Left hindlimb (tissue), 1 donor: ENCODE measurements around the gene SSH2.
"Not testable (repeated sequence)": the region's sequence is repeated elsewhere in the genome, so short reads cannot be mapped to it uniquely, and the experiment has no call there.

ENCODE experiments used
- DNase-seq: peaks from one replicate; pipeline ENCODE4 v3.0.0-alpha.2; 2018

SSH2 gene

DNA sequence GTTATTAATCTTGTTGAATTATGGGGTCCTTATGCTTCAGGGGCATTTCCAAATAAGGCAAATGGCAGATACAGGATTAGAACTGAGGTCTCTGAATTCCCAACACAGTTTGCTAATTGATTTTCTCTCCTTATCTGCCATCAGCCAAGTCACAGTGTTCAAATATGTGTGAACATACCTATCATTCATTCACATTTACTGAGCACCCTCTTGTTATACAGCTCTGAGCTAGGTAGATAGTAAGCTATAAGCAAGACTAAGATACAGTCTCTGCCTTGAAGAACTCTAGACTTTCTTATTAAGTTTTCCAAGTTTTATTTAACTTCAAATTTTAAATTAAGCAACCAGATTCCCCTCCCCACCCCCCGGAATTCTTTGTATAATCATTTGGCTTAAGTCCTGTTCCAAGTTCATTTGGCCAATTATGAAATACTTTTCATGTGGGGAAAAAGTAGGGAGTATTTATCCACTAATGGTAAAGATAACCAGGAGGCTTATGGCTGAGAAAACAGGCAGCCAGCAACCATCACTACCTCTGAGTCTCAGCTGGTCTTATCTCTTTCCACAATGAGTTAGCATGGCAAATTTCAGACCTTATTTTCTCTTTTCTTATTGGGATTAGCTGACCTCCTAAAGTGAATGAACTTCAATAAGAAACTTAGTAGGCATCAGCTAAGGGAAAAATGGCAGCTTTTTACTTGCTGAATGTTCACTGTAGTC lies 275.9 kb downstream of the SSH2 start:
- no peak for DNase-seq

DNA sequence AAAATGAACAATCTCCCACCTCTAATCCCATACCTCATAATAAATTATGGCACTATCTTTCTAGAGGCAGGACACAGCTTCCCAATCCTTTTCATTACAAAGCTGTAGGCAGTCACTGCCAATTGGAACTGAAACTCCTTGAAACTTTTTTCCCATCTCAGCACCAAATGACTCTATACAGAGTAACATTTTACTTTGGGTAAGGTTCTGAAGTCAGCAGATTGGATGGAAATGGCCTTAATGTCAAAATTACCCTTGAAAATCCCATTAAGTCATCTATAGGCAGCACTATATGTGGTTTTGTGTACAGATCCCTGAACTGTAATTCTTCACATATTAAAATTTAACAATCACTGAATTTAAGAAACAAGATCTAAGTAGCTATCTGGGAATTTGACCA lies 277.1 kb downstream of the SSH2 start:
- no peak for DNase-seq

DNA sequence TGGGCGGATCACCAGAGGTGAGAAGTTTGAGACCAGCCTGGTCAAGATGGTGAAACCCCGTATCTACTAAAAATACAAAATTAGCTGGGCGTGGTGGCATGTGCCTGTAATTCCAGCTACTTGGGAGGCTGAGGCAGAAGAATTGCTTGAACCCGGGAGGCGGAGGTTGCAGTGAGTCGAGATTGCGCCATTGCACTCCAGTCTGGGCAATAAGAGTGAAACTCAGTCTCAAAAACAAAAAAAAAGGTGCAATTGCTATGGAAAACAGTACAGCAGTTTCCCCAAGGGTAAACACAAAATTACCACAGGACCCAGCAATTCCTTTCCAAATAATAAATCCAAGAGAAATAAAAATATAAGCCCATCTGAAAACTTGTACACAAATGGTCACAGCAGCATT lies 278.1 kb downstream of the SSH2 start:
- not testable (repeated sequence) for DNase-seq

DNA sequence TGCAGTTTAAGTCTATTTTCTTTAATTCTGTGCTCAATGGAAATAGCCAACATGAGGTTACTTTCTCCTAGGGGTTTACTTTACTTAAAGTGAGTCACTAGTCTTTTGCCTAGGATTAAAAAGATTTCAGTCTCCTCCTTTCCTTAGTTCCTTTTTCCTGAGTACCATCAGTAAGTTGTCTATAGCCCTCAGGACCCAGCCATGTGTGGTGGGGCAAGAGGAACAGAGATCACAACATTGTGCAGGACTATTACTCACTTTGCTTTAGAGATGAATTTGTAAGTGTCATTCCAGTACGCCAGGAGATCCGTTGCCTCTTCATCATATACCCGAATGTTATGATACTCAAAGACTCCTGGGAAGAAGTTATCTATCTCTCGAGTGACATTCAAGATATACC lies 279.6 kb downstream of the SSH2 start:
- no peak for DNase-seq

DNA sequence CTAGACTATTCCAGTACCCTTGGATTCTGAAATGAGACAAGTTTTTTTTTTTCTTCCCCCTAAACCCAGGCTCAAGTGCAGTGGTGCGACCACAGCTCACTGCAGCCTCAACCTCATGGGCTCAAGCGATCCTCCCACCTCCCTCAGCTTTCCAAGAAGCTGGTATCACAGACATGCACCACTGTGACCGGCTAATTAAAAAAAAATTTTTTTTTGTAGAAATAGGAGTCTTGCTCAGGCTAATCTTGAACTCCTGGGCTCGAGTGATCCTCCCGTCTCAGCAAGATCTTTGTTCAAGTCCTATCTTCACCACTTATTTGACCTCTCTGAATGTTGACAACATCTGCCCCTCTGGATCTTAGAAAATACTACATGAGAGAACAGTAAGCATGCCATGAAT lies 280.7 kb downstream of the SSH2 start:
- no peak for DNase-seq

DNA sequence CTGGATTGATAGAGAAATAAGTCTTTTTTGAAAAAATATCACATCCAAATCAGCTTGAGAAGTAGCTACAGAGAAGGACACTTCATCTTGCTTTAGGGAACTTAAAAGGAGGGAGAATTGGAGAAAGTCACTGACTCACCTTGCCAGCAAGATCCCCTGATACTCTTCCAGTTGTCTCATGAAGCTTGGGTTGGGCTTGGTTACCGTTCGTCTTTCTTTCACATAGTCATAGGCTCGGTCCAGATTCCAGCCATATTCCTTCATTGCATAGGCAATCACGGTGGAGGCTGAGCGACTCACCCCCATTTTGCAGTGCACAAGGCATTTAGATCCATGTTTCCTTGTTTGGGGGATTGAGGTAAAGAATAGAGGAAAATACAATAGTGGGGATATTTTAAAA lies 282.0 kb downstream of the SSH2 start:
- no peak for DNase-seq

DNA sequence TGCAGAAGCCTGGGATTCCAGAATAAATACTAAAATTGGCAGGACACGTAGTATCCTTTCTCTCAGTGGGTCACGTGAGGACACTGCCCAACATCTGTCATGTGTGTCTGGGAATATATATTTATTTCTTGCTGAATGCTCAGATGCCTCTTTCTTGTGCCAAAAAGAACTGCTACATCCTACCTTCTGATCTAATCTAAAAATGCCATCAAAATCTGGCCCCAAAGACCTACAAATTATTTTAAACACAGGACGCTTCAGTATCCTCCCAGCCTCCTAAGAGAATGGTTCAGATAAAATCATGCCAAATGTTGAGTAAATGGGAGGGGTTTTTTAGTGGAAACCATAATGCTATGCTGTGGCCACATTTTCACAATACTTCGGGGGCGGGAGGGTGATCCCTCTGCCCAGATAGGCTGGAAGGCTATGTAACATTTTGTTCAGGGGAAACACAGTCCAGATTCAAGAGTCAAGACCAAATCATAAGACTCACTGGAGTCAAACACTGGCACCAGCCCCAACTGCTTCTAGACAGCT lies 284.4 kb downstream of the SSH2 start:
- DNase-seq, result peak; percentile 70

DNA sequence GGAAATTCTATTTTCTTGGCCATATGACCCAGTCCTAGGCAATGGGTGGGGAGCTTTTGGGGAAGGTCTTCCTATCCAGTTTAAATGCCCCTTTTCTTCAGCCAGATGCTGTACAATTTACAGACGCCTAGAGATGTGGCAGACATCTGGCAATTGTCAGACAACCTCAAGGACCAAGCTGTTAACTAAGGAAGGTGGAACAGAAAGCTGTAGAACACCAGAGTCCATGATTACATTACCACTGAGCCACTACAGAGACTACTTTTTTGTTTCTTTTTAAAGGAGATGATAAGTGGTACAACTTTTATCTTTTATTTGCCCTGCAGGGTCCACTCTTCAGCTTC lies 286.2 kb downstream of the SSH2 start:
- no peak for DNase-seq

DNA sequence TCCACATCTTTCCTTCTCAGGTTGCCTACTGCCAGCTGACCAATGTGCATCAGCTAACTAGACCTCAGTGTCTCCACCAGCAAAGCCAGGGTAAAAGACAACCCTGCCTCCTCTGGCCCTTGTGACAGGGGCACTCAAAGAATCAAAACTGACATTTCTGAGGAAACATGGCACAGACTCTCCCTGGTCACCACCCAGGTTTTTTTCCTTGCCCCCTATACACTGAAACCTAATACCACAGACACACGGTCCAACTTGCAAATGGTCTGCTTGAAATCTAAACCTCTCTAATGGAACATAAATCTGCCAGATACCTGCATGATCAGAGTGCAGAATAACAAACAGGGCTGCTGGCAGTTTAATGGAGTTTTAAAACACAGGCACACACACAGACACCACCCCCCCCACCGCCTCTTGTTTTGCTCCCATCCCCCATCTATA lies 287.8 kb downstream of the SSH2 start:
- DNase-seq, result no peak

DNA sequence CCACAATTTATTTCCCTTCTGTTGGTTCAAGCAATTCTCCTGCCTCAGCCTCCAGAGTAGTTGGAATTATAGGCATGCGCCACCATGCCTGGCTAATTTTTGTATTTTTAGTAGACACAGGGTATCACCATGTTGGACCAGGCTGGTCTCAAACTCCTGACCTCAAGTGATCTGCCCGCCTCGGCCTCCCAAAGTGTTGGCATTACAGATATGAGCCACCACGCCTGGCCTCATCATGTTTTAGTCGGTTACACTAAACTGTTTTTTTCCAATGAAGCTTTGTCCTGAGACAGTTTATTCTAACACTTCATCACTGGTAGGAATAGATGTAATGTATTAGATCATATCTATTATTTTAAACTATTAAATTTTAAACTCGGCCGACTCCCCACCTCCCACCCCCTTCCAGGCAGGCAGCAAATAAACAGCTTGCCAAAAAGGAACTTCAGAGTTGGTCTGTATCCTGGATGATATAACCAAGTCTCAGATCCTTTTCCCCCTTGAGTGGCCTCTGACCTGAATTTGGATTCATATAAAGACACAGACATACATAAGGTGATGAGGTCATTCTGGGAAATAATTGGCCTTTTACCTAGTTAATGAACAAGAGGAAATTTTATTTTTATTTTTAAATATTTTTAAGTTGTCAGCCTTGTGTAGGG lies 288.9 kb downstream of the SSH2 start:
- no peak for DNase-seq

DNA sequence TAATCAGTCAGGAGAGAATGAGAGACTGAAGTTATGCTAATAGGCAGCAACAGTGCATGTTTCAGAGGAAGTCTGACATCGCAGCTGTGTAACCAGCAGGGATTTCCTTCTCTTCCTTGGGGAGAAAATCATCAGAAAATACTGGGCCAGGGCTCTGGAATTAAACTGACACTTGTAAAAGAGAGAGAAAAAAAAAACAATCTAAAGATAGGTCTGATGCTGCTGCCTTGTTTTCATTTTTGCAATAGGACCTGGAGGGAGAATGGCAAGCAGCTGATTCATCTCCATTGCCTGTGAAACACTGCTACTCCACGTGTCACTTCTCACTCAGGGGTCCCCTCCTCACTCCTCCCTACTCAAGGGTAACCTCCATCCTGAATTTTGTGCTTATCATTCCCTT lies 289.6 kb downstream of the SSH2 start:
- no peak for DNase-seq

DNA sequence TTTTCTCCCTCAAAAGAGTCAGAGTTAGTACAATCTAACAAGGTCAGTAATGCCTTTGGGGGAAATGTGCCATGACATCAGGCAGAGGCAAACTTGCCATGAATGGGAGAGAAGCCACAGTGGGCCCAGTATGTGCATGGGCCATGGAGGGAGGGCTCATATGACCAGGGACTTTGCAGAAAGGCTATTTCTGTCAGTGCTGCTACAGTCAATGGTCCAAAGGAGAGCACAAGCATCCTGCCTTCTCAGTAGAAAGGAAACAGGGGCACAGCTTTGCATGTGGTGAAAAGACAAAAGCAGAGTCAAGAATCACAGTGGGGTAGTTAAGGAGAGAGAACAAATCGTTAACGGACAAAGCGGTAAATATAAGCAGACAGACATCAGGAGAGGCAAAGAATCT lies 296.1 kb downstream of the SSH2 start:
- no peak for DNase-seq

DNA sequence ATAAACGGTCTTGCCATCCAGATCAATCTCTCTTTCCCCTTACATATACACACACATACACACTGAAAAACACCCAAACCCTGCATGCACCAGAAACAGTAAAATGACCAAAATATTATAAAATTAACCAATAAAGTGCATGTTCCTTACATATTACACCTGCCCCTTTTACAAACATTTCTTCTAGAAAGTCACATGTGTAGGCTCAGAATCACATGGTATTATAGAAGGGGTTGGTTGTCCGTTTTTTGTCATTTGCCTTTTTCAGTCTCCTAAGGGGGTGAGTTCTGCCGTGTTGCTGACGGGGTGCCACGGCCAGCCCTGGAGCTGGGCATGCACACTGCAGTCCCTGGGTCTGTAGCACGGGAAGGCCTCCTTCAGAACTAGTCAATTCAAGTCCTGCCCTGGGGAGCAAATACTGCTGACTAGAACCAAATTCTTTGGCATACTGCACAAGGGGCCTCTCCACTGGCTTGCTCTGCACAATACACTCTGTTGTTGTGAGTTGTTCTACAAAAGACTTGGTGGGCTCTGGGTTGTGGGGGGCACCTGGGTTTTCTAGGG lies 299.3 kb downstream of the SSH2 start:
- DNase-seq, result no peak

DNA sequence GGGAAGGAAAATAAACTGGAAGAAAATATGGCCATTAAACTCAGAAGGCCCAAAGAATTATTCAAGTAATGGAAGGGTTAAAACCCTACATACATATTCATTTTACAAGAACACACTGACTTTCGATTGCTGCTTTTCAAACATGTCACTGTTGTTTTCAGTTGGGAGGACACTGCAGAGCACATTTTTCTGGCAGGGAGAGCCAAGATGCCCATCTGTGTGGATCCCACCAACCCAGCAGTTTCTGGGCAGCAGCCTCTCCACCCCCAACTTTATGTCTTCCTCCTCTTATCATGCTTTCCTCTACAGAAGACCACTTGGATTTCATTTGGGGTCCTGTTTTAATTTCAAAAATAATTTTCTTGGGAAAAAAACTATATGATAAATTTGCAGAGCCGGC lies 300.2 kb downstream of the SSH2 start:
- no peak for DNase-seq

DNA sequence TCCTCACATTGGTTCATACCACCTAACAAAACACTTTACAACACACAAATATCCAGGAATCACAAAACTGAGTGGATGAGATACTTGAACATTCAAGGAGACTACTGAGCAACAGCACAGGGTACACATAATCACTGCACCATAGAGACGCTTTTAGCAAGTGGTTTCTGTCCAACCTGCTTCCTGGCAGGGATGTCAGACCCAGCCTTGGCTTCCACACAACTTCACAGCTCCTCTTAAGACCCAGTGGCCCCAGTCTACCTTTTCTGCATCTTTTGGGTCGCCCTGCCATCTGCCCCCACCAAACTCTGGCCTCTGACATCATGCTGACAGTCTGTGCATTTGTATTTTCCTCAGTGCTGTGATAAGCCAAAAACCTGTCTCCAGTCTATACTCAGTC lies 301.4 kb downstream of the SSH2 start:
- DNase-seq, result no peak

DNA sequence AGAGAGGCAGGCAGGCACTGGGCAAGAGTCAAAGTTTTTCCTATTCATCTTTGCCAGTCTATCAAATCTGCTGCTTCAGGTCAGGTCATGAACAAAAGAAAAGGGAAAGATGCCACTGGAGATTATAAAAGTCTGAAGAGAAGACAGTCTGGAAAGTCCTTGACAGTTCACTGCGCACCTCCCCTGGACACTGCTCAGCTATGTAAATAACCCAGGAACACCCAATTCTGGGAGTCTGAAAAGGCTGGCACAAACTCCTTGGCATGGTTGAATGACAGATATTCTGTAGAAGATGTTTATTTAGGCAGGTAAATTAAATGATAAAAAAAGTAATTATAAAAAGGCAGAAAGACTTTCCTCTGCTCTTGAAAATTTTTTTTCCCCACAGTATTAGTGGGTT lies 302.1 kb downstream of the SSH2 start:
- DNase-seq, result no peak

DNA sequence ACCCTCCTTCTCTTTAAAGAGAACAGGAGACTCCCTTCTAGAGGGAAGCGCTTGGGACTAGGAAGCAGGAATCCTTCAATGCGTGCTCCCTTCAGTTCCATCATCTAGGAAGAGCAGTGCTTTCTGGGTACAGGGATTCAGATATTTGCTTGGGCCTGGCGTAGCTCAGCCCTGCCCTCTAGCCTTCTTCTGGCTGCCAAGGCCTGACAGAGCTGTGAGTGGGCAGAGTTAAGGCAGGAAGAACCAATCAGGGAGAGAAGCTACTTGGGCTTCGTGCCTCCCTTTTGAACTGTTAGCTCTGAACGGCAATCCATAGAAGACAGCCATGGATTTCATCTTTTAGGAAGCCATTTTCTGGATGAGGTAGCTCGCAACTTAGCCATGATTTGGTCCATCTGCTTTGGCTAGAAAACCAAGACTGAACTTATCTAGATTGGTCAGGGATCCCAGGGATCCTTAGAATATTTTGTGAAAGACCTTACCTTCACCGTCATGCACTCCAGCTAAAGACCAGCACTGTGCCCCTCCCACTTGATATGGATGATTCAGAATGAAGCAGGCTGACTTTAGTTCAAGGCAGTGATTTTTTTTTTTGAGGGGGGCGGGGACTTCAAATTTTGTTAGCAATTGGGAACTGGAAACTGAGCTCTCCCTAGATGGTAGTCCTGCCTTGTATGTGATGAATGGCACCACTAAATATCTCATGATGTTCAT lies 304.8 kb downstream of the SSH2 start:
- DNase-seq, result no peak

DNA sequence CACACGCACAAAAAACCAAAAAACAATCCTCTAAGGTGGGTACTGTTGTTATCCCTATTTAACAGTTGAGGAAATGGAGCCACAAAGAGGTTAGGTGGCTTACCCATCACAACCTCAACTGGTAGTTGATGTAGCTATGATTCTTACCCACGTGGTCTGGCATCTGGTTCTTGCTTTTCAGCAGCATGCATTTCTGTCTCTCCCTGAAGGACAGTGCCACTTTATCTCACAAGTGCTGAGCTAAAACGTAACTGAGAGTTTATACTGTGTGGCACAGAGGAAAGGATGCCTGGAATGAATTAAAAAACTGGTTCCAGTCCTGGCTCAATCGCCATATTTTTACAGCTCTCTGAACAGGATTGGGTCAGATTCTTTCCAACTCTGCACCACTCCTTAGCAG lies 305.4 kb downstream of the SSH2 start:
- DNase-seq, result no peak

DNA sequence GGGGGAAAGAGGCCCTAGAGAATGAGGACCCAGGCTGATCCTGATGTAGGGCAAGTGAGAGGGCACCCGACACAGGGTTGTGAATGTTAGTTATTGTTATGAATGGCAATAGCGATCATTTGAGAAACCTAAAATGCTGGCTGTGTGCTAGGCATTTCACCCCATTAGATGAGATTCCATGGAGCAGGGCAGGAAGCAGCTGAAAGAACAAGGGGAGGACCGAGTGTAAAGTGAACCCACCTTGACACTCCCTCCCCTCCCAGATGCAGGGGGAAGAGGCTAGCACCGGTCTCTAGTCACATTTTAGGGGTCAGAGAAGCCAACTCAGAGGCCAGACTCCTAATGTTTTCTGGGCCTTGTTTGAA lies 306.8 kb downstream of the SSH2 start:
- DNase-seq, result no peak

DNA sequence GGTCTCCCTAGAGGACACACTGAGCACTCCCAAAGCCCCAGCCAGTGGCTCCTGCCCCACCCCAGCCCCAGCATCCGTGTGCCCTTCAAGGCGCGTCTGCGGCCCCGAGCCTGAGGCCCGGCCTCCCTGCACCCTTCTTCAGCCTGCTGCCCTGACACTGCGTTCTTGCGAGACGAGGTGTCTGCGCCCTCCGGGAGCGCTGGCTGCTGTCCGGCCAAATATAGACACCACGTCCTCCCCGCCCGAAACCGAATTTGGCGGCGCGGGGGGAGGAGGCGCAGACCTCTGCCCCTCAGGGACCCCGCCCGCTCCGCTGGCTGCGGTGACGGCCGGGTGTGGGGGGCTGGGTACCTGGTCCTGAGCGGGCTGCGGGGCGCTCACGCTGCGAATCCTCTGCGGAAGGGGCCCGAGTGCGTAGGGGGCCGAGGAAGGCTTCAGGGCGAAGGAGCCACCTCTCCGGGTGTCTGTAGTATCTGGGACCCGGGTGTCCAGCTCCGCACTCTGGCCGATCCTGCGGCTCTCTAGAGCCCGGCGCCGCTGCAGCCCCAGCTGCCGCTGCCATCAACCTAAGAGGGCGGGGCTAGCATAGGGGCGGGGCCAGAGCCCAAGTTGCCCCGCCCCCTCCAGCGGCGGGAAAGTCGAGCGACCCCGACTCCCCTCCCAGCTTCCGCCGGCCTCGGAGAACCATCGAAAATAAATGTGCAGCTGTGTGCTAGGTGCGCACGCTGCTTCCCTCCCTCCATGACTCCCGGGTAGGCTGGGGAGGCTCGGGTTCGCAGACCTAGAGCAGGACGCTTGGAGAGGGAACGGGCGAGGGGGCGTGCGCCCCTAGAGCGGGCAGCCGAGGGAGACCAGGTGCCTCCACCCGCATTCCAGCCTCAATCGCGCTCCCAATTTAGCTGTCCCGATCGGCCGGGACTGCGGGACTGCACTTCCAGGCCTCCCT lies 307.4 kb downstream of the SSH2 start, which contains the start of gene CORO6:
TSS of gene CORO6 (minus strand) at position 576 of the 946 bp plus-strand sequence. CDS start 1,491 bp downstream, outside the sequence.
- DNase-seq, result no peak

DNA sequence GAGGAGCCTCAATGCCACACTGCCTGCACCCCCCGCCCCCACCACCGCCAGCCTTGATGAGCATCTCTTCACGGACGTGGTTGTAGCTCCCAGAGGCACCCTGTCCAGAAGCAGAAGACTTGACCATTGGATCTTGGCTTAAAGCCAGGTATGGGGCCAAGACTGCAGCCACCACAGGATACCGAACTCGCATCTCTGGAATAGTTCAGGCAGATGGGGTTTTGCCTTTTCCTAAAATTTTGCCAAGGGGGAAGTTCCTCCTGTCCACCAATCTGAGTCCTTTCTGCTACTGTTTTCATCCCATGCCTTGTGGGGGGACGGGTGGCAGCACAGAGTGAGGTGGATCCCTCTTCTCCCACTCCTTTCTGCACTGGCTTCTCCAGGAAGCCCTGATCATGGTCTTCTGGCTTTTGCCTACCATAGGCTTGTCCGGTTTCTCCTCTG lies 308.3 kb downstream of the SSH2 start:
- DNase-seq, result no peak

DNA sequence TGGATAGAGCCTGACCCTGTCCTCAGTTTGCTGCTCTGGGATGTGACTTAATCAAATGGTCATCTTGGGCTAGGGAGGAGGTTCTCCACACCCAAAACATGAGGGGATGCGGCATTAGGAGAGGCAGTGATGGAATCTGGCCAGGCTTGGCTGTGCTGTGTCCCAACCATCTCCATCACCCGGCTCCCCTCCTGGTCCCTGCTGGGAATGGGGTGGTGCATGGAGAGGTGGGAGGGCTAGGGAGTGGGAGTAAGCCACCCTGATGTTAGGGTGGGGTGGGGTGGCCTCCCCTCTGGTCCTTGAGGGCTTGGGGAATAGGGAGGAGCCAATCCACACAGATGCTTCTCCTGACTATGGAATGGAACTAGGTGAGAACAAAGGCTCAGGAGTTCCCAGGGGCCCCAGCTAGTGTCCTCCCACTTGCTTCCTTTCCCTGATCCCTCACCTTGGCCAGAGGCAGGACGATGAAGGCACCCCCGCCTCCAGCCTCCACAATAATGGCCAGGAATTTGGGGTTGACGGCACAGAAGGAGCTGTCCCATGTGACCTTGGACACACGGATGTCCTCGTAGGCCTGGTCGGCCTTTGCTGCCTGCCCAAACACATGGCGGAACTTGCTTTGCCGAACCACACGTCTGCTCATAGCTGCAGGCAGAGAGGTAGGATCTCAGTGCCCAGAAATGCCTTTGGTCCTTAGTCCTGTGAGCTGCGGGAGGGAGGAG lies 309.1 kb downstream of the SSH2 start:
- DNase-seq, result no peak
